Endometrial microvascular endothelial cells (primary cell): ENCODE measurements around the gene NUDT16L1. TPM values are rescaled to one million over a fixed set of nuclear protein-coding genes. Genes with fewer than 3 reads are reported as not detected.

Experiments
- in situ Hi-C: cut with HindIII; loops from 2 replicates; pipeline ENCODE4 v1.10.0; 2017; ENCODE audit warnings: low sequenced_read_pairs, low pct_unique_long_range_greater_than_20kb; ENCODE audit errors: inconsistent ontology term
- total RNA-seq: library from RNA; depleted of rRNA; stranded (reverse); fragments of >200 nt; gene quantifications from one replicate; pipeline ENCODE4 v1.2.3, GENCODE V29; 2015; ENCODE audit errors: inconsistent ontology term

NUDT16L1 gene
- total RNA-seq, 1 donor from 2014 or later, result 23.7 TPM

- in situ Hi-C loops, result no loop called here
Observed at GRCh38 chr16:4661661-4662060, 31.7 kb upstream of the NUDT16L1 start.

- in situ Hi-C loops, result no loop called here
Observed at GRCh38 chr16:4663465-4663776, 29.9 kb upstream of the NUDT16L1 start.

- in situ Hi-C loops, result no loop called here
Observed at GRCh38 chr16:4663777-4664465, 29.4 kb upstream of the NUDT16L1 start.

- in situ Hi-C loops, result no loop called here
Observed at GRCh38 chr16:4664538-4665418, 28.6 kb upstream of the NUDT16L1 start.

GRCh38 chr16:4666537-4667202, 26.7 kb upstream of the NUDT16L1 start:
- in situ Hi-C loops, result no loop called here

GRCh38 chr16:4667203-4667963, 26.0 kb upstream of the NUDT16L1 start:
- in situ Hi-C loops, result no loop called here

GRCh38 chr16:4668313-4668960, 24.9 kb upstream of the NUDT16L1 start:
- in situ Hi-C loops, result no loop called here

- in situ Hi-C loops, result no loop called here
Observed at GRCh38 chr16:4673387-4674046, 19.8 kb upstream of the NUDT16L1 start.

GRCh38 chr16:4674926-4675530, 18.3 kb upstream of the NUDT16L1 start:
- in situ Hi-C loops, result no loop called here

- in situ Hi-C loops, result no loop called here
Observed at GRCh38 chr16:4675864-4676786, 17.2 kb upstream of the NUDT16L1 start.

- in situ Hi-C loops, result no loop called here
Observed at GRCh38 chr16:4676831-4677230, 16.5 kb upstream of the NUDT16L1 start.

GRCh38 chr16:4677390-4677789, 16.0 kb upstream of the NUDT16L1 start:
- in situ Hi-C loops, result no loop called here

- in situ Hi-C loops, result no loop called here
Observed at GRCh38 chr16:4677994-4678393, 15.4 kb upstream of the NUDT16L1 start.

- in situ Hi-C loops, result no loop called here
Observed at GRCh38 chr16:4678596-4678995, 14.8 kb upstream of the NUDT16L1 start.

GRCh38 chr16:4679156-4679849, 14.1 kb upstream of the NUDT16L1 start:
- in situ Hi-C loops, result no loop called here

- in situ Hi-C loops, result no loop called here
Observed at GRCh38 chr16:4679850-4680636, 13.3 kb upstream of the NUDT16L1 start.
